Adrenal gland (tissue), 5 donors: Measurements from ENCODE around the gene TMEM63B.

Experiments
- CTCF ChIP-seq, 6 experiments: fragments of 450-650 bp in 4 of 6; fragments of 200-600 bp in 2 of 6; sonication (generic) in 1 of 6; IDR thresholded peaks; 1 replicate in 5 of 6; 2 replicates in 1 of 6; pipeline versions ENCODE4 v1.5.1 to v1.8.0; 2016 to 2021; ENCODE audit warnings: antibody characterized with exemption in 6 of 6, mild to moderate bottlenecking in 2 of 6, moderate library complexity in 1 of 6
- POLR2A ChIP-seq, 2 donors: fragments of 450-650 bp; IDR thresholded peaks; one replicate each; pipeline ENCODE4 v1.6.1; 2017; ENCODE audit warnings: antibody characterized with exemption in 2 of 2, mild to moderate bottlenecking in 2 of 2, moderate library complexity in 1 of 2
- donor health status: DM: no; HTN: no; CAD: no.

- TF ChIP-seq CTCF (IDR thresholded peaks at IDR 0.05) (no peak), POLR2A (IDR thresholded peaks at IDR 0.05) (no peak)
Observed at GRCh38 chr6:44122801-44123200, 4.6 kb upstream of the TMEM63B start.
